D721Med (cell line): ENCODE data around the gene HS3ST4.

Experiments
- DNase-seq: peaks from one replicate; pipeline ENCODE4 v3.0.0; 2011; ENCODE audit warnings: low spot score; ENCODE audit not compliant: insufficient read length
- FAIRE-seq: peaks from 2 replicates; lab custom pipeline; 2011; peaks lifted over from hg19 to GRCh38; lab: Jason Lieb, UNC
- TF ChIP-seq, protein P1 (sequence below): IDR thresholded peaks from 2 replicates; pipeline ENCODE4 v1.5.1; 2012; ENCODE audit warnings: mild to moderate bottlenecking, control low read depth; ENCODE audit not compliant: insufficient read depth; ENCODE audit errors: missing control alignments

The HS3ST4 gene

DNA sequence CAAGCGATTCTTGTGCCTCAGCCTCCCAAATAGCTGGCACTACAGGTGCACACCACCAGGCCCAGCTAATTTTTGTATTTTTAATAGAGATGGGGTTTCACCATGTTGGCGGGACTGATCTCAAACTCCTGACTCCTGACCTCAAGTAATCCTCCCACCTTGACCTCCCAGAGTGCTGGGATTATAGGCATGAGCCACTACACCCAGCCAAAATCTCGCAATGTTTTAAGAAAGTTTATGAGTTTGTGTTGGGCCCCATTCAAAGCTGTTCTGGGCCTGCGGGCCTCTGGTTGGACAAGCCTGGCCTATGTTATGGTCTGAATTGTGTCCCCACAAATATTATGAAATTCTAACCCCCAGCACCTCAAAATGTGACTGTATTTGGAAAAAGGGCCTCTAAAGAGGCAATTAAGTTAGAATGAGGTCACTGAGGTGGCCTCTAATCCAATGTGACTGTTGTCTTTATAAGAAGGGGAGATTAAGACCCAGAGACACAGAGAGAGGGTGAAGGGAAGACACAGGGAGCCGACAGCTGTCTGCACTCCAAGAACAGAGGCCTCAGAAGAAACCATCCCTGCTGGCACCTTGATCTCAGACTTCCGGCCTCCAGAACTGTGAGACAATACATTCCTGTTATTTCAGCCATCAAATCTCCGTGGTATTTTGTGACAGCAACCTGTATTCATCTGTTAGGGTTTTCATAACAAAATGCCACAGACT is 469.9 kb downstream of the HS3ST4 start:
- TF ChIP-seq, protein P1, sequence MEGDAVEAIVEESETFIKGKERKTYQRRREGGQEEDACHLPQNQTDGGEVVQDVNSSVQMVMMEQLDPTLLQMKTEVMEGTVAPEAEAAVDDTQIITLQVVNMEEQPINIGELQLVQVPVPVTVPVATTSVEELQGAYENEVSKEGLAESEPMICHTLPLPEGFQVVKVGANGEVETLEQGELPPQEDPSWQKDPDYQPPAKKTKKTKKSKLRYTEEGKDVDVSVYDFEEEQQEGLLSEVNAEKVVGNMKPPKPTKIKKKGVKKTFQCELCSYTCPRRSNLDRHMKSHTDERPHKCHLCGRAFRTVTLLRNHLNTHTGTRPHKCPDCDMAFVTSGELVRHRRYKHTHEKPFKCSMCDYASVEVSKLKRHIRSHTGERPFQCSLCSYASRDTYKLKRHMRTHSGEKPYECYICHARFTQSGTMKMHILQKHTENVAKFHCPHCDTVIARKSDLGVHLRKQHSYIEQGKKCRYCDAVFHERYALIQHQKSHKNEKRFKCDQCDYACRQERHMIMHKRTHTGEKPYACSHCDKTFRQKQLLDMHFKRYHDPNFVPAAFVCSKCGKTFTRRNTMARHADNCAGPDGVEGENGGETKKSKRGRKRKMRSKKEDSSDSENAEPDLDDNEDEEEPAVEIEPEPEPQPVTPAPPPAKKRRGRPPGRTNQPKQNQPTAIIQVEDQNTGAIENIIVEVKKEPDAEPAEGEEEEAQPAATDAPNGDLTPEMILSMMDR = no peak
- no peak for DNase-seq
- no peak for FAIRE-seq

DNA sequence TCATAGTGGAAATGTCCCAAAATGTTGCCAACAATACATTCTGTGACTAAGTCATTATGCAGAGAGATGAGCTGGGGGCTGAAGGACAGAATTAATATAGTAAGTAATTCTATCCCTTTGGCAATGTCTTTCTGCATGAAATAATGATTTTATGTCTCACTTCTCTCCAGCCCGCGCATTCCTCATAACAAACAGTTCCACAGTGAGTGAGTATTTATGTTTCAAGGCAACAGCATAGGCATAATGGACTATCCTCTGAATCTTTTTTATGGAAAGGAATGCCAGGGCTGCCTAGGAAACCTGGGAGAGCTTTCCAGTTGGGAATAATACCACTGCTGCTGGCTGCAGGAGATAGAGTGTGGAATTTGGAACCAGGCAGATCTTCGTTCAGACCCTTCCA is 477.7 kb downstream of the HS3ST4 start:
- FAIRE-seq (no peak), DNase-seq (no peak)
- TF ChIP-seq, protein P1 = no peak

DNA sequence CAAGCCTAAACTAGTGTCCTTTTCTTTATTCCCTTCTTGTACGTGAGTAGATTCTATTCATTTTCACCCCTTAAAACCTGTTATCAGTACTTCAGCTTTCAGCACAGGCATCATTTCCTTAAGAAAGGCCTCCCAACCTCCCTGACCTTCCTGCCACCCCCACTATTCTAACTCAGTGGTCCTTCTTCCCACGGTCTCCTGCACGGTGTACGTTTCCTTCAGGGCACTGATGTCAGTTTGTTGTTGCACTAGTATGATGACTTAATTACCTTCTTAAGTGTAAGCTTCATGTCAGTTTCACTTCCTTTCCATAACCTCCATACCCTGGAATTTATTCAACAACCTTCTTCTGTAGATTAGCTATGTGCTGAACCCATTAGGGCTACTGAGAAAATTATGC is 484.2 kb downstream of the HS3ST4 start:
- TF ChIP-seq, protein P1 = no peak
- no peak for DNase-seq
- FAIRE-seq = no peak

DNA sequence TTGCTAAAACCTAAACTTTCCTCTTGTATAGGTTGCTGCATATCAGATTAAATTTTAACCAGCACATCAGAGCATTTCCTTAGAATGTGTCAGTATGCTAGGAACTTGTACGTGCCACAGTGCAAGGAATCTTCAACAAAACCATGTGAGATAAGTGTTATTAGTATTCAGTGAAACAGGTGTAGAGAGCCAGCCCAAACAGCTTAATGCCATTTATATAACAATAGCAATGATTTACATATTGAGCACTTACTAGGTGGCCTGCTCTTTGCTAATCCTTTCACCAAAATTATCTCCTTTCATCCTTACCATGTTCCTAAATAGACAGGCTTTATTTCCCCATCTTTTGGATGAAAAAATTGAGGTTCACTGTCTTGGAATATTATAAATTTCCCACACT is 485.7 kb downstream of the HS3ST4 start:
- FAIRE-seq = no peak
- DNase-seq = no peak
- TF ChIP-seq, protein P1 = no peak

DNA sequence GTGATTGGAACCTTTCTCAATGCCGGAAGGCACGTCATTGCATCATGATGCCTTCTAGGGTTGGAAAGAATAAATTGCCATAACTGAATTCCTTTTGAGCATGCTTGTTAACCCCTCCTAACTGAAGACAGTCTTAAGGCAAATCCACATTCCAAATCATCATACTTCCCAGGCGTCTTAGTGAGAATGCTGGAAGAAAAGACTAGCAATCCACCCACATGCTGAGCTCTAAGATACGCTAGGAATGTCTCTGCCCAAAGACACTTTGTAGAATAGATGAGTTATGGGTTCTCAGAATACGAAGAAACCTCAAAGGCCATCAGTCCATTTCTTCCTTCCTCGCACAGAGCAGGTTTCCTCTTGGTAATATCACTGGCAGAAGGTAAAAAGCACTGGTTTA is 486.5 kb downstream of the HS3ST4 start:
- DNase-seq (no peak), FAIRE-seq (no peak)
- TF ChIP-seq, protein P1 = no peak

DNA sequence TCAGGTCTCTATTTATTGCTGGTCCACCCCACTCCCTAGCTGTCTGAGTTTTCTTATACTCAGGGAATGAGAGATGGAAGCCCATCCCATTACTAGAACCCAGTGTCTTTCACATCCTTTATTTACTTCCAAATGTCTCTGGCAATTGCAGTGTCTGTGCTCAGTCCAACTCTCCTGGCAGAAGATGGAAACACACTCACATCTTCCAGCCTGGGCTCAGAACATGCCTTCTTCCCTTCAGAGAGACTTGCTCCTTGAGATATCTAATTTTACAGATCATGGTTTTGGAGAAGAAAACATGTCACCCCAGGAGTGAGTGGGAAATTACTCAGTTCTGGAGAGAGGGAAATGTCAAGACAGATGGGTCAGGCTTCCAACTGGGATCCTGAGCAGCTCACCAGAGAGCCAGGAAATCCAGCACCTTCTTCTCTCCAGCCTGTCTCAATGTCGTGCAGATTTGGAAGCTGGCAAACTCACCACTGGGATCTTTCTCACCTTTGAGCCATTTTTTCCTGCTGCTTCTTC is 494.4 kb downstream of the HS3ST4 start:
- TF ChIP-seq, protein P1 = no peak
- FAIRE-seq (no peak), DNase-seq (no peak)
